Motor neuron (in vitro differentiated cells): Measurements from ENCODE around the gene WBP2. TPM values are rescaled to one million over a fixed set of nuclear protein-coding genes. Genes with fewer than 3 reads are reported as not detected.

Source experiments
- ATAC-seq, 8 experiments: fragments of 200-7000 bp; cut with Tn5 transposase; replicated peaks in 6 of 8; 2 replicates each; pipeline ENCODE4 v1.8.0; 2021; ENCODE audit warnings: mild to moderate bottlenecking in 8 of 8, moderate library complexity in 8 of 8
- H3K27ac ChIP-seq, 2 donors: fragments of 250-450 bp; sonication (Bioruptor Pico); 2 replicates each; pipeline ENCODE4 v1.9.0; 2021; ENCODE audit warnings: antibody characterized with exemption in 2 of 2, mild to moderate bottlenecking in 2 of 2, moderate library complexity in 1 of 2
- H3K4me1 ChIP-seq, 2 donors: fragments of 250-450 bp; sonication (Bioruptor Pico); replicated peaks in 1 of 2; 2 replicates each; pipeline ENCODE4 v1.6.1; 2021; ENCODE audit warnings: antibody characterized with exemption in 2 of 2, mild to moderate bottlenecking in 2 of 2, moderate library complexity in 1 of 2
- H3K4me3 ChIP-seq, 5 donors: fragments of 250-450 bp; sonication (Bioruptor Pico); 2 replicates each; pipeline ENCODE4 v1.9.0; 2021; ENCODE audit warnings: antibody characterized with exemption in 5 of 5, mild to moderate bottlenecking in 5 of 5, moderate library complexity in 4 of 5
- WGBS, 10 experiments: fragments of 450-650 bp; shearing (Covaris generic); methylation state at CpG; one replicate each; pipeline ENCODE4 v1.0.0; 2022; 5-methylcytosine and 5-hydroxymethylcytosine counted together
- in situ Hi-C, 9 experiments: fragments of 400-800 bp; cut with MboI; loops; one replicate each; pipeline ENCODE4 v1.15.0; 2021; ENCODE audit warnings: low sequenced_read_pairs in 9 of 9, low pct_unique_long_range_greater_than_20kb in 2 of 9; ENCODE audit not compliant: unreplicated experiment in 9 of 9
- total RNA-seq, 8 experiments: library from RNA; unstranded; fragments of 300-600 nt; gene quantifications; 2 replicates each; pipeline versions ENCODE4 v1.2.3 to v1.2.4, GENCODE V29; 2022

Gene WBP2
- total RNA-seq, 8 experiments from 2014 or later, result 51.3 to 86.5 (median 60.1) TPM

DNA sequence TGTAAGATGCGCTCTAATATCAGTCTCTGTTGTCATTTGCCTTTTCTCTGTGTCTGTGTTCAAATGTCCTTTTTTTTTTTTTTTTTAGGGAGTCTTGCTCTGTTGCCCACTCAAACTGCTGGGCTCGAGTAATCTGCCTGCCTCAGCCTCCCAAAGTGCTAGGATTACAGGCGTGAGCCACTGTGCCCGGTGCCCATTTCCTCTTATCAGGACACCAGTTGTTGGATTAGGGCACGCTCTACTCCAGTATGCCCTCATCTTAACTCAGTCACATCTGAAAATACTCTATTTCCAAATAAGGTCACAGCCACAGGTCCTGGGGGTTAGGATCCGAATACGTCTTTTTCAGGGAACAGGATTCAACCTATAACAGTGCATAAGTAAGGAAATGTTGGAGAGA is 25.1 kb upstream of the WBP2 start:
- WGBS, 10 experiments, result 0 to 100% (median 61%) methylated on average over 1 to 7 of the region's 7 CpGs; no CpG with 5 or more reads in 1 of the 10 experiments
- Histone ChIP-seq H3K4me3 (no peak overlapping the region), H3K27ac (no peak overlapping the region), H3K4me1 (peaks cover 5 to 10% of the 10 kb centered on the region in 2 donors)
- ATAC-seq, result no peak
- in situ Hi-C loops, result no loop called here

DNA sequence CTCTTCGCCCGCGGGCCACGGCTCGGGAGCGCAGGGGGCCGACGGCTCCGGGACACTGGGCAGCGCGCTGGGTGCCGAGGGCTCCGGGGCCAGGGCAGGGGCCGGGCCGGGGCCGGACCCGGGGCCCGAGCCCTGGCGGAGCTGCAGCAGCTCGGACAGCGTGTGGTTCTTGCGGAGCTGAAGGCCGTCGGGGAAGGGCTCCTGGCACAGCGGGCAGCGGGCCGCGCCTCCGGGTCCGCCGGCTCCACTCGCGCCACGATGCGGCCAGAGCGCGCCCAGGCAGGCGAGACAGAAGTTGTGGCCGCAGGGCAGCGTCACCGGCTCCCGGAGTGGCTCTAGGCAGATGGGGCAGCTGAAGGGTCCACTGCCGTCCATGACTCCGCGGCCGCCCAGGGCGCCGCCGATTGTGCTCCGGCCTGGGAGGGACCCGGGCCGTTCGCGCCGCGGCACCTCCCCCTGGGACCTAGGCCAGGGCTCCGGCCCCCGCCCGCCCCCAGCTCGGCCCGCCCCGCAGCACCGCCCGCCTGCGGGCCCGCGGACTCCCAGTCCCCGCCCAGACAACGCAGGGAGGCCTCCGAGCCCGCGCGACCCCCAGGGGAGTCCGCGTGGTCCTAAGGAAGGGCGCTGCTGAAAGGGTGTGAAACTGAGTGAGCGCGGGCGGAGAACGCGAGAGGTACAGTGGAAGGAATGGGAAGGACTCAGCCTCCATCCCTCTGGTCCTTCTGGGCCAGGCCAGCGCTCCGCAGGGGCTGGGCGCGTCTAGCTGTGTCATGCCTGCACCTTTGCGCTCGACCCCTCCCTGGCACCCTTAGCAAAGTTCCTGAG is 23.3 kb upstream of the WBP2 start, which contains the start of gene TRIM47:
TRIM47 (minus strand) TSS at position 408 of the 825 bp plus-strand sequence; CDS start at position 375, 33 bp downstream.
- Histone ChIP-seq H3K4me1 (peaks cover 5 to 10% of the 10 kb centered on the region in 2 donors), H3K4me3 (peak within 1 kb of the TSS; percentile 17 to 39 (median 24)), H3K27ac (no peak within 1 kb of the TSS)
- in situ Hi-C loops, result no loop called here
- 6 to 16% methylated on average over 6 to 14 of the region's 87 CpGs; no CpG with 5 or more reads in 8 of the 10 experiments for WGBS, 10 experiments
- ATAC-seq, result peak; percentile 46 to 77 (median 68)

DNA sequence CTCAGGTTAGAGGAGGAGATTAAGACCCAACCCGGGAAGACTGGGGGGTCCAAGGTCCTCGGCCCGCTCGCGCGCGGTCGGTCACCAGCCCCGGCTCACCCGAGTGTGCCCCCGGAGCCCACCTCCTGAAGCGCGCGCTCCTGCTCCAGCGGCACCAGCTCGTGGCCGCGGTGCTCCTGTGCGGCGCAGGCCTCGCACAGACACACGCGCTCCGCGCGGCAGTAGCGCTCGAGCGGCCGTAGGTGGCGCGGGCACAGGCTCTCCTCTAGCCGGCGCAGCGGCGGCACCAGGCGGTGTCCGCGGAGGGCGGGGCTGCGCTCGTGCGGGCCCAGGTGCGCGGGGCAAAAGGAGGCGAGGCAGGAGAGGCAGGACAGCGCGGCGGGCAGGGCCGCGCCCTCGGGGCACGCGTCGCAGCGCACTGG is 22.6 kb upstream of the WBP2 start:
- Histone ChIP-seq H3K27ac (no peak overlapping the region), H3K4me1 (peaks cover 5 to 14% of the 10 kb centered on the region in 2 donors), H3K4me3 (peak overlapping the region; percentile 17 to 39 (median 24))
- peak; percentile 29 to 79 (median 75) for ATAC-seq
- 0% methylated on average over 1 of the region's 56 CpGs; no CpG with 5 or more reads in 9 of the 10 experiments for whole genome bisulfite sequencing, 10 experiments
- in situ Hi-C loops, result no loop called here

DNA sequence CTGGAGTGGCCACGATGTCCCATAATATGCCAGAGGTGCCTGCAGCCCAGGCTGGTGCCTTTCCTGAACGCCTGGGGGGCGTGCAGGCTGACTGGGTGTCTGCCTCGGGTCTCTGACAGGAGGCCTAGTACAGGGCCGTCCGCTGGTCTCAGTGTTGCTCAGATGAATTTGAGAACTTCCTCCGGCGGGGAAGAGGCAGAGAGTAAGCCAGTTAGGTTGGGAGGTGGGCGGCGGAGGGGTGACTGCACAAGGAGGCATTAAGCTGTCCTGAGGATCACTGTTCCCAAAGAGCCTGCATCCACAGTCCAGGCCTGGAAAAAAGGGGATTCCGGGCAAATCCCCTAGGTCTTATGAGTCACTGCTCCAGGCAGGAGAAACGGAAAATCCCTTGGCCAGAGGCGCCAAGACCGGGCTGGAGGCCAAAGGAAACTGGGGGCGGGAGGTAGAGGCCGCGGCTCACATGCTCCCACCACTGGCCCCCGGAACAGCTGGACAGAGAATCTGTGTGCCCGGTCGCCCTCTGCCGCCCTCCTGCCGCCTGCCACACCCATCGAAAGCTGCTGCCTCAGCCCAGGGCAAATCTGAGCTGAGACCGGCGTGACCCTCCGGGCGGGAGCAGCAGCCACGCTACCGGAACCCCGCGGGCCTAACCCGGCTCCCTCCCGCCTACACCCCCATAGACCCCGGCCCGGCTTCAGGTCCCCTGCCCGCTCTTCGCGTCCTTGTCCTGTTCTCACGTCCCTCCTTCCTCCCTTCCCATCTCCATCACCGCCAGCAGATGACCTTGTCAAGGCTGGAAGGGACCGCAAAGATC is 22.0 kb upstream of the WBP2 start:
- H3K27ac ChIP-seq, result no peak overlapping the region
- 10 to 63% (median 54%) methylated on average over 2 to 18 of the region's 41 CpGs; no CpG with 5 or more reads in 7 of the 10 experiments for WGBS, 10 experiments
- in situ Hi-C loops, result no loop called here
- peaks cover 5 to 18% of the 10 kb centered on the region in 2 donors for H3K4me1 ChIP-seq
- peak; percentile 2 to 27 (median 6) for ATAC-seq
- peak overlapping the region; percentile 17 to 39 (median 24) for H3K4me3 ChIP-seq

DNA sequence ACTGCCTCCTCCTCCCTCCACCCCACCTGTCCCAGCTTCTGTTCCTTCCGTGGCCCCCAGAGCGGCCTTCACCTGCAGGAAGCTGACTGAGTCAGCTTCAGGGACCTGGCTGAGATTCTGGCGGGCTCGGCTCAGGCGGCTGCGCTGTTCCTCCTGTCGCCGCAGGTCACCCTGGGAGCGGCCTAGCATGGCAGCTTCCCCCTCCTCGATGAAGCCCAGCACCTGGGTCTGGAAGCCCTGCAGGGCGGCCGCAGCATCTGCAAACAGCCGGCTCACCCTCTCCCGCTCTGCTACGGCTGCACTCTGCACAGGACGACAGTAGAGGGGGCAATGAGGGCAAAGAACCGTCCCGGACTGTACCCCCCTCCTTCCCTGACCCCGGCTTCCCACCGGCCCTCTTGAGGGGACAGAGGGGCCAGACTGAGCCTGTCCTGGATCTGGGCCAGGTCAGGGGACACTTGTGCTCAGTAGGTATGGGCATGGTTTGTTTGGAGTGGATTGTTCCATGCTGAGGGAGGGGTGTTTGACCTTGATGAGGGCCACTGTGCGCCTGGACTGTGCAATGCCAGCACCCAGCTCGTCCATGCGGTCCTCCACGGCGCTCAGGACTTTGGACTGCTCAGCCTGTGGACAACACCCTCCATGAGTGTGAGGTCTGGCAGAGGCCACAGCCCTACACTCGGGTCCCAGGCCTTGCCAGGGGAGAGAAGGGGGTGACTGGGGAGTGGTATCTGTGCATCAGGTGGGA is 21.2 kb upstream of the WBP2 start:
- WGBS, 10 experiments, result 0 to 92% (median 49%) methylated on average over 1 to 6 of the region's 26 CpGs; no CpG with 5 or more reads in 4 of the 10 experiments
- peak in 1 of 8 experiments; percentile 2 for ATAC-seq
- in situ Hi-C loops, result no loop called here
- Histone ChIP-seq H3K27ac (no peak overlapping the region), H3K4me3 (no peak overlapping the region), H3K4me1 (peaks cover 5 to 18% of the 10 kb centered on the region in 2 donors)

DNA sequence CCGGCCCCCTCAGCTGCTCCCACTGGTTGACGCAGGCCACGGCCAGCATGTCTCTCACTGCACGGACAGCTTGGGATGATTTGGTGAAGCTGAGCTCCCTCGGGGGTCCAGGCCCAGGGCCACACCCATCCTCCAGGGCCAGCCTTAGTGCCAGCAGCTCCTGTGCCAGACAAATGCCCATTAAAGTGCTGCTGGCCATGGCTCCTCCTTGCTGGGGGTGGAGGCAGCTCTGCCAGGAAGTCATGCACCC is 20.7 kb upstream of the WBP2 start:
- no peak for ATAC-seq
- H3K4me1 ChIP-seq, result peaks cover 5 to 18% of the 10 kb centered on the region in 2 donors
- no CpG with 5 or more reads among the region's 5 CpGs for WGBS, 10 experiments
- no peak overlapping the region for H3K27ac ChIP-seq
- no peak overlapping the region for H3K4me3 ChIP-seq
- in situ Hi-C loops, result no loop called here

DNA sequence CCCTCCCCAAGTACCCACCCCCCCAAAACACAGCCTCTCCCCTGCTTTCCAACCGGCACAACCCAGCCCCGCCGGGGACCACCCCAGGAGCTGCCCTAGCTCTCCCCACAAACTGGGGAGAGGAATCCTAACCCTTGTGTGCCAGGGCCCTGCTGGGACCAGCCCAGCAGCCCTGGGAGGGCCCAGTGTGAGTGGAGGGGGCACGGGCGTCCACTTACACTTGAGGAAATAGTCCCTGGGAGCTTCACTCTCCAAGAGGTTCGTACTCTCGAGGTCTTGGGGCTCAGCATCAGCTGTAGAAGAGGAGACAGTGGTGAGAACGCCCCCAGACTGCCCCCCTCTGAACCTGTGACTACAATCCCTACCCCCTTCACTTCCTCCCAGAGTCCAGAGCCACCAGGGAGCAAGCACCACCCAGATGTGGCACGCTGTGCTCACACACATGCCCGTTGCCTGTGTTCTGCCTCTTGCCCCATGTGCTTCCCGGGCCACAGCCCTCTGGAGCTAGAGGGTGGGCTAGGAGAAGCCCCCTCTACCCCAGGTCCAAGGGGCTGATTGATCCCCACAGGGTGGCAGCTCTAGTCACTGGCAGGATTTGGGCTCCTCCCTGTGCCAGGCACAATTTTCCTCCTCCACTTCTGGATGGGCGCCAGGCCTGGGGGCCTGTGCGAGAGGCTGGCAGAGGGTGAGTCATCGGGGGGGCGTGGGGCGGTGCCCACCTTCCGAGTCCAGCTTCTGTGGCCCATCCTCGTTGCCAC is 20.2 kb upstream of the WBP2 start:
- no CpG with 5 or more reads among the region's 18 CpGs for WGBS, 10 experiments
- no peak for ATAC-seq
- no peak overlapping the region for H3K4me3 ChIP-seq
- peaks cover 5 to 18% of the 10 kb centered on the region in 2 donors for H3K4me1 ChIP-seq
- in situ Hi-C loops, result no loop called here
- H3K27ac ChIP-seq, result no peak overlapping the region

DNA sequence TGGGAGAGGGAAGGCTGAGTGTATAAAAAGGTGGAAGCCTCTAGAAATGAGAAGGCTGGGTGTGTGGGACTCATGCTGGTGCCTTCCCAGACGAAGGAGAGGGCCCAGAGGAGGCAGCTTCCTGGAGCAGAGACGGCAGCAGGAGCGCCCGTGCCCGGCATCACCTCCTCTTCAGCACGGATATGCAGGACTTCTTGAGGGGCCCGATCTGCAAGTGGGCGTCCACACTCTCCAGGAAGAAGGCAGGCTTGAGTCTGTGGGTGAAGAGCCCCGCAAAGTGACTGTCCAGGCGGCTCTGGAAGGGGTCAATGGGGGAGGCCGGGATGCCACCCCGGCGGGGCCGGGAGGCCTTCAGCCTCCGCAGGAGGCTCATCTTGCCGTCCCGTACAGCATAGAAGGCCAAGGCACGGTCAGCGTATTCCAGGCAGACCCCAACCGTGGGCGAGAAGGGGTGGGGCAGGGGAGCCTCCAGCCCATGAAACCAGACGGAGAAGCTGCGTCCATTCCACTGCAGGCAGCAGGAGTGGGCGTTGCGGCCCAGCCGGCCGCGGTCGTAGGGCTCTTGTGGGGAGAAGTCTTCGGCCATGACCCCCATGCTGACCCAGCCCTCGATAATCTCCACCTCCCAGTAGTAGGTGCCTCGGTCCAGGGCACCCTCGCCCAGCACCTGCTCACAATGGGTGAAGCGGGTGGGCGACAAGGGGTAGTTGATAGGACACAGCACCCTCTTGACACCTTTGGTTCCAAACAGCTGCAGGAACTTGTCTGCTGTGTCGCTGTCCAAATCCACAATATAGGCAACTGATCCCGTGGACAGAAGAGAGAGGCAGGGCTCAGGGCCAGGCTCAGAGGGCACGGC is 19.4 kb upstream of the WBP2 start:
- WGBS, 10 experiments, result 60 to 91% (median 72%) methylated on average over 3 to 5 of the region's 38 CpGs; no CpG with 5 or more reads in 6 of the 10 experiments
- in situ Hi-C loops, result no loop called here
- Histone ChIP-seq H3K4me3 (no peak overlapping the region), H3K27ac (no peak overlapping the region), H3K4me1 (peaks cover 6 to 18% of the 10 kb centered on the region in 2 donors)
- ATAC-seq, result no peak

DNA sequence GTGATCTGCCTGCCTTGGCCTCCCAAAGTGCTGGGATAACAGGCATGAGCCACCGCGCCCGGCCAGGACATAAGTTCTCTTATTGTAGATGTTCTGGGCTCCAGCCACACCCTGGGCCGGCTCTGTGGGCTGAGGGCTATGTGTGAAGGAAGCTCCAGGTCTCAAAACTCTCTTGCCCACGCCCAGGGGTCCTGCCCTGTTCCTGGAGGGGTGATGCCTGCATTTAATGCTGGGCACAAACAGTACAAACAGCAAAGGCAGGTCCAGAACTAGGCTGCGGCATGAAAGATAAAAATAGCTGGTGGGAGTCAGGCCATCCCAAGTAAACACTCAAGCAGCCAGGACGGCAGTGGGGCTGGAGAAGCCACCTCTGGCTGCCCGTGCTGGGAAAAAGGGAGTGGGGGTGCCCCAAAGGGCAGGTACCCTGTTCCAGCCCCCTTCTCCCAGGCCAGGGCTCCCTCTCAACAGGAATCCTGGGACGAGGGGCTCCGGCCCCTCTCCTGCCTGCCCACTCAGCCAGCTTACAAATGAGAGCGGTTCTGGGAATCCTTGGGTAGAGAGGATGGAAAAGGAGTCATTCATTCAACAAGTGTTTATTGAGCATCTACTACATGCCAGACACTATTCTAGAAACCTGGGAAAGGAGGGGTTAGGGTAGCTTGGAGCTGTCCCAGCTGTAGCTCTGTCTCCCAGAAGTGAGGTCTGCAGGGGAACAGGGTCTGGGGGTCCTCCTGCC is 18.6 kb upstream of the WBP2 start:
- Histone ChIP-seq H3K27ac (no peak overlapping the region), H3K4me1 (peaks cover 12 to 22% of the 10 kb centered on the region in 2 donors), H3K4me3 (no peak overlapping the region)
- 10 to 100% (median 70%) methylated on average over 1 to 3 of the region's 11 CpGs; no CpG with 5 or more reads in 3 of the 10 experiments for WGBS, 10 experiments
- in situ Hi-C loops, result no loop called here
- no peak for ATAC-seq

DNA sequence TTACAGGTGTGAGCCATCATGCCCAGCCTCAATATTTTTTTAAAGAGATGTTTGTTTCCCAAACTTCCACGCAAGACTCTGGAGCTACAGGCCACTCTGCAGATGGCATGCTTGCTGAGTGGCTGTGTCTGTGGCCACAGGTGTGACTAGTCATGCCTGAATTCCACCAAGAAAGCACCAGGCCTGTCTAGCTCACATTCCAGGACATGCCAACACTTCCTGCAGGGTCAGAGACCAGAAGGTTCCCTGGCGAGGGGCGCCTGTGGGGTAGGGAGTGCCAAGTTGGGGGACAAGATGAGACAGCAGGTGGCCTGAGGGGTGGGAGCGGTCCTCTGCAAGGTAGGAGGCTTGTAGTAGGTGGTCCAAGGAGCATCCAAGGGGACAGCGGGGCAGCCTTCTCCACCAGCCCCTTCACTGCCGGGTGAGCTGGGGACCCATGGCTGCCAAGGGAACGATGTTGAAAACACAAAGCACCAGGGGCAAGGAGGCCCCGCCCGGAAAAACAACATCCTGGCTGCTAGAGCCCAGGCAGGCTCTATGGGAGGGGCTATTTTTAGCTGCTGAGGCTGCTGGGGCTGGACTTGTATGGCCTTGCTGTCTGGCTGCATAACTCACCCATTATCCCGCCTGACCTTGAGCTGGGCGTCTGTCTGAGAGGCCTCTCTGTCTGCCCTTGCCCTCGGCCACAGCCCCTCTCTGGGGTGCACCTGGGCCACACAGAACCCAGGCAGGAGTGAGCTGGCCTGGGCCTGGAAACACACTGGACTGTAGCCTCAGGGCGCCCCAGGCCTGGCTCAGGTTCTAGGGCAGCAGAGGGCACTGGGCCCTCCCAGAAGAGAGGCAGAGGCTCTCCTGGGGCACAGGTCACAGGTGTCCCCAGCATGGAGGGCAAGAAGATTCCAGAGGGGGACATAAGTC is 17.6 kb upstream of the WBP2 start:
- H3K4me3 ChIP-seq, result no peak overlapping the region
- no peak overlapping the region for H3K27ac ChIP-seq
- H3K4me1 ChIP-seq, result peaks cover 12 to 18% of the 10 kb centered on the region in 2 donors
- peak; percentile 46 to 84 (median 57) for ATAC-seq
- in situ Hi-C loops, result no loop called here
- 30 to 100% (median 70%) methylated on average over 1 to 3 of the region's 13 CpGs; no CpG with 5 or more reads in 4 of the 10 experiments for WGBS, 10 experiments
